GM12878 (cell line): Measurements from ENCODE around the gene ZNF407. TPM values are rescaled to one million over a fixed set of nuclear protein-coding genes. Genes with fewer than 3 reads are reported as not detected.

Experiments used
- ATAC-seq: fragments of 200-7000 bp; cut with Tn5 transposase; 3 replicates; pipeline ENCODE4 v1.9.1; 2020; ENCODE audit warnings: mild to moderate bottlenecking, moderate library complexity
- BruUV-seq: library from RNA; stranded (reverse); fragments of 400-500 nt; replicated peaks from 2 replicates; lab custom pipeline; 2021; lab: Mats Ljungman, UMichigan
- CTCF ChIA-PET: fragments of 300-600 bp; sonication (Branson Sonifier 250); formaldehyde crosslinking; extraction: SDS; loops from one replicate; lab custom pipeline; 2021; ENCODE audit warnings: inconsistent platforms; lab: Yijun Ruan, JAX
- POLR2A ChIA-PET: fragments of 350-600 bp; formaldehyde crosslinking; extraction: SDS; loops from one replicate; lab custom pipeline; 2021; ENCODE audit warnings: inconsistent platforms; lab: Charles Lee
- RAD21 ChIA-PET: fragments of 300-600 bp; sonication (Branson Sonifier 250); formaldehyde crosslinking; loops from one replicate; lab custom pipeline; 2023; ENCODE audit warnings: antibody characterized with exemption; ENCODE audit not compliant: unreplicated experiment; lab: Charles Lee
- SMC1A ChIA-PET: fragments of 300-600 bp; sonication (Branson Sonifier 250); formaldehyde crosslinking; loops from one replicate; lab custom pipeline; 2023; ENCODE audit not compliant: unreplicated experiment, uncharacterized antibody; lab: Charles Lee
- DNase-seq: peaks from one replicate; pipeline ENCODE4 v3.0.0-alpha.2; 2011; ENCODE audit warnings: low read depth, low spot score
- FAIRE-seq: peaks from 3 replicates; lab custom pipeline; 2011; peaks lifted over from hg19 to GRCh38; lab: Jason Lieb, UNC
- H2AFZ ChIP-seq: 2 replicates; pipeline ENCODE4 v1.6.0; 2011; ENCODE audit warnings: low read depth, low read length, control low read depth; ENCODE audit not compliant: control insufficient read depth
- H3K27ac ChIP-seq: 2 replicates; pipeline ENCODE4 v1.5.1; 2011; ENCODE audit warnings: control low read depth; ENCODE audit not compliant: control insufficient read depth, insufficient read depth
- H3K27me3 ChIP-seq, 2 experiments: replicated peaks in 1 of 2; 2 replicates each; pipeline versions ENCODE4 v1.6.0 to v1.6.1; 2011; ENCODE audit warnings: low read length in 1 of 2; ENCODE audit not compliant: control insufficient read depth in 2 of 2, insufficient read depth in 2 of 2
- H3K36me3 ChIP-seq, 2 experiments: 2 replicates each; pipeline ENCODE4 v1.5.1; 2011; ENCODE audit warnings: low read length in 1 of 2; ENCODE audit not compliant: control insufficient read depth in 2 of 2, insufficient read depth in 2 of 2
- H3K4me1 ChIP-seq: 2 replicates; pipeline ENCODE4 v1.6.1; 2011; ENCODE audit warnings: mild to moderate bottlenecking, low read length, moderate library complexity, mixed read lengths; ENCODE audit not compliant: control insufficient read depth, insufficient read depth
- H3K4me2 ChIP-seq: 2 replicates; pipeline ENCODE4 v1.6.0; 2011; ENCODE audit warnings: control low read depth; ENCODE audit not compliant: control insufficient read depth, insufficient read depth
- H3K4me3 ChIP-seq: fragments of 200-600 bp; sonication (generic); 2 replicates; pipeline ENCODE4 v1.5.1; 2016
- H3K79me2 ChIP-seq: 2 replicates; pipeline ENCODE4 v1.6.0; 2011; ENCODE audit warnings: low read length; ENCODE audit not compliant: control insufficient read depth, insufficient read depth
- H3K9ac ChIP-seq: 2 replicates; pipeline ENCODE4 v1.8.0; 2011; ENCODE audit warnings: low read length, control low read depth, mixed read lengths; ENCODE audit not compliant: control insufficient read depth, insufficient read depth
- H3K9me3 ChIP-seq: replicated peaks from 3 replicates; pipeline ENCODE4 v1.5.1; 2011; ENCODE audit warnings: mild to moderate bottlenecking, low read length; ENCODE audit not compliant: control insufficient read depth, insufficient read depth
- H4K20me1 ChIP-seq: 2 replicates; pipeline ENCODE4 v1.6.0; 2011; ENCODE audit not compliant: control insufficient read depth, insufficient read depth
- ATF7 ChIP-seq: fragments of 450-650 bp; IDR thresholded peaks from 2 replicates; pipeline ENCODE4 v1.6.1; 2016; ENCODE audit warnings: low read depth, mild to moderate bottlenecking
- CBFB ChIP-seq: IDR thresholded peaks from 2 replicates; pipeline ENCODE4 v1.6.1; 2016; ENCODE audit warnings: antibody characterized with exemption, low read depth
- CEBPB ChIP-seq, 2 experiments: fragments of 150-350 bp in 1 of 2; IDR thresholded peaks; 2 replicates each; pipeline ENCODE4 v1.6.1; 2012 to 2014; ENCODE audit warnings: low read depth in 2 of 2, low read length in 2 of 2, borderline replicate concordance in 1 of 2, inconsistent platforms in 1 of 2
- DPF2 ChIP-seq: fragments of 450-650 bp; IDR thresholded peaks from 2 replicates; pipeline ENCODE4 v1.6.1; 2017; ENCODE audit warnings: mild to moderate bottlenecking
- HDAC2 ChIP-seq: fragments of 200-600 bp; sonication (generic); IDR thresholded peaks from 2 replicates; pipeline ENCODE4 v1.6.1; 2017
- KLF5 ChIP-seq: fragments of 450-650 bp; IDR thresholded peaks from 2 replicates; pipeline ENCODE4 v1.6.1; 2014; ENCODE audit warnings: mild to moderate bottlenecking; ENCODE audit not compliant: partially characterized antibody
- MEF2B ChIP-seq: fragments of 450-650 bp; IDR thresholded peaks from 2 replicates; pipeline ENCODE4 v1.6.1; 2018; ENCODE audit warnings: mild to moderate bottlenecking, moderate library complexity; ENCODE audit not compliant: partially characterized antibody, poor library complexity, severe bottlenecking
- MTA2 ChIP-seq: fragments of 450-650 bp; IDR thresholded peaks from 2 replicates; pipeline ENCODE4 v1.6.1; 2016; ENCODE audit warnings: low read depth, mild to moderate bottlenecking, moderate library complexity
- SPI1 ChIP-seq: IDR thresholded peaks from 2 replicates; pipeline ENCODE4 v1.6.1; 2011; ENCODE audit warnings: low read depth, mild to moderate bottlenecking, low read length, moderate library complexity, borderline replicate concordance; ENCODE audit not compliant: insufficient read depth
- TCF7 ChIP-seq: IDR thresholded peaks from 2 replicates; pipeline ENCODE4 v1.6.1; 2014; ENCODE audit warnings: antibody characterized with exemption, borderline replicate concordance
- ZBED1 ChIP-seq: IDR thresholded peaks from 2 replicates; pipeline ENCODE4 v1.6.1; 2016; ENCODE audit warnings: borderline replicate concordance
- ZNF207 ChIP-seq: fragments of 450-650 bp; IDR thresholded peaks from 2 replicates; pipeline ENCODE4 v1.6.1; 2014; ENCODE audit warnings: antibody characterized with exemption, mild to moderate bottlenecking, borderline replicate concordance
- WGBS: methylation state at CpG from one replicate; pipeline ENCODE4 v1.1.6; 2016; ENCODE audit warnings: low lambda C conversion rate; ENCODE audit not compliant: insufficient replicate concordance, insufficient coverage; ENCODE audit errors: missing lambda C conversion rate; 5-methylcytosine and 5-hydroxymethylcytosine counted together
- in situ Hi-C: fragments of 300-500 bp; cut with MboI; formaldehyde crosslinking; loops from 9 replicates; pipeline ENCODE4 v1.14.3; 2018; ENCODE audit warnings: mixed read lengths
- intact Hi-C: fragments of 100-400 bp; cut with micrococcal nuclease; formaldehyde crosslinking; loops from one replicate; pipeline ENCODE4 v1.14.2; 2022; ENCODE audit not compliant: unreplicated experiment
- polyA plus RNA-seq, 11 experiments: library from polyadenylated mRNA; depleted of rRNA in 4 of 11; unstranded in 6 of 11; stranded (reverse) in 5 of 11; fragments of >200 nt; fragmentation: Nextera tagmentation in 4 of 11; fragmentation: Illumina TruSeq in 1 of 11; extraction: Ambion mirVana in 4 of 11; extraction: Trizol in 1 of 11; gene quantifications; 1 replicate in 1 of 11; 2 replicates in 10 of 11; pipeline versions ENCODE4 v1.2.1 to v1.2.3, GENCODE V29; 2011 to 2016; ENCODE audit warnings: inconsistent platforms in 2 of 11, missing spikeins in 2 of 11, low read depth in 1 of 11
- total RNA-seq, 4 experiments: library from RNA; depleted of rRNA in 3 of 4; stranded (reverse); fragments of >200 nt in 3 of 4; fragmentation: Illumina TruSeq in 1 of 4; extraction: Trizol in 1 of 4; gene quantifications; 2 replicates each; pipeline versions ENCODE4 v1.2.1 to v1.2.3, GENCODE V29; 2013 to 2021
- TF ChIP-seq, protein P1 (sequence below): IDR thresholded peaks from 2 replicates; pipeline ENCODE4 v1.6.1; 2012; ENCODE audit warnings: mild to moderate bottlenecking, low read depth, low read length

The ZNF407 gene
- total and polyA plus RNA-seq, 10 of the 15 experiments (the other 5 are each of a cell fraction or from before 2014, with no cell fraction given), result 0.69 to 11.6 (median 5.3) TPM

DNA sequence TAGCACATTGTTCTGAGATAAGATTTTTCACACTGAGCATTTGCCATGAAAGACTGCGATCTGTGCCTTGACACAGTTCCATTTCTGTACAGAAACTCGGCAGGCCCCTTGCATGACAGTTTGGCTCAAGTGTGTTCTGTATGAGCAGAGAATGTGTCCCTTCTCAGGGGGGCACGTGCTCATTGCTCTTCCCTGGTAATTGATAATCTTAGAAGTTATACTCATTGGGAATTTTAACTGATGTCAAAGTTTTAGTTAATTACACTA, 440.0 kb downstream of the ZNF407 start:
- FAIRE-seq, result no peak
- TF ChIP-seq DPF2 (no peak), ZBED1 (no peak)
- no peak overlapping the region for H2AFZ ChIP-seq
- no peaks in the 10 kb centered on the region for H3K27me3 ChIP-seq
- no peaks in the 10 kb centered on the region for H4K20me1 ChIP-seq
- no peak overlapping the region for H3K27ac ChIP-seq
- ChIA-PET POLR2A (no interaction called here), SMC1A (interaction anchor here (0.7 to 2.4 kb wide), 6 partner anchors 13 to 82 kb away, joined by 3 to 5 read pairs (median 4); no protein-coding TSS in a partner anchor), RAD21 (interaction anchor here (1.1 kb wide), 1 partner anchor 14 kb away, joined by 3 read pairs; no protein-coding TSS in a partner anchor), CTCF (no interaction called here)
- in situ Hi-C loops, result no loop called here
- BruUV-seq, result no TSS peak
- H3K4me2 ChIP-seq, result no peak overlapping the region
- H3K4me3 ChIP-seq, result no peak overlapping the region
- no peak for ATAC-seq
- H3K9ac ChIP-seq, result no peak overlapping the region
- no peaks in the 10 kb centered on the region for H3K36me3 ChIP-seq
- intact Hi-C loops, result no loop called here
- H3K79me2 ChIP-seq, result no peaks in the 10 kb centered on the region
- no peaks in the 10 kb centered on the region for H3K4me1 ChIP-seq
- WGBS, result 98% methylated on average over 3 of the region's 3 CpGs
- H3K9me3 ChIP-seq, result no peaks in the 10 kb centered on the region
- no peak for DNase-seq

DNA sequence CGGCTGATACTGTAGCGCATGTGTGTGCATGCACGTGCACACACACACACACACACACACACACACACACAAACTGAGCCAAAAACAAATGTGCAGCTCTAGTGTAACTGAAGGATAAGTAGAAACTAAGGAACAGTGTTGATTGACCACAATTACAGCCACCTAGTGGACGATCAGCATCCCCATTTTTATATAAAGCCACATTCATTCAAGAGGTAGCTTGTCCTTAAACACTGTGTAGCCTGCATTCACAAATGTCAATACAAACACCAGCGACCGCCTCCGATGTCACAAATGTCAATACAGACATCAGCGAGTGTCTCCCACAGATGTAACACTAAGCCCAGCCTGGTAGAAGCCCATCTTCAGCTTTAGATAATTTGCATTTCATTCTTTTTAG, 443.9 kb downstream of the ZNF407 start:
- Histone ChIP-seq H2AFZ (no peak overlapping the region), H3K36me3 (no peaks in the 10 kb centered on the region), H3K4me2 (no peak overlapping the region), H3K27me3 (no peaks in the 10 kb centered on the region), H3K9me3 (no peaks in the 10 kb centered on the region), H4K20me1 (no peaks in the 10 kb centered on the region), H3K9ac (no peak overlapping the region), H3K79me2 (no peaks in the 10 kb centered on the region), H3K4me1 (no peaks in the 10 kb centered on the region), H3K27ac (no peak overlapping the region), H3K4me3 (no peak overlapping the region)
- no TSS peak for BruUV-seq
- intact Hi-C loops (no loop called here), in situ Hi-C loops (no loop called here)
- ChIA-PET CTCF (interaction anchor here (0.5 to 1.9 kb wide), 10 partner anchors 8 to 389 kb away, joined by 3 to 8 read pairs (median 4); no protein-coding TSS in a partner anchor), SMC1A (interaction anchor here (0.7 to 2.2 kb wide), 12 partner anchors 11 to 388 kb away, joined by 3 to 8 read pairs (median 3); no protein-coding TSS in a partner anchor), RAD21 (interaction anchor here (1.9 kb wide), 1 partner anchor 389 kb away, joined by 4 read pairs; no protein-coding TSS in a partner anchor), POLR2A (interaction anchor here (0.6 to 1.1 kb wide), 3 partner anchors 49 to 382 kb away, joined by 3 to 4 read pairs (median 3); no protein-coding TSS in a partner anchor)
- no peak for DNase-seq
- WGBS, result 86% methylated on average over 8 of the region's 8 CpGs
- FAIRE-seq, result no peak
- peak; percentile 32; the same call in 2 of the 3 replicates for ATAC-seq
- TF ChIP-seq CEBPB (IDR thresholded peaks at IDR 0.05; ENCODE audit: borderline replicate concordance in 1 of 2, low read depth in 2 of 2, low read length in 2 of 2), result no peak
- no peak for TF ChIP-seq CBFB
- TF ChIP-seq MTA2, result no peak
- no peak for TF ChIP-seq TCF7
- no peak for TF ChIP-seq ZNF207
- no peak for TF ChIP-seq KLF5
- no peak for TF ChIP-seq SPI1
- TF ChIP-seq, protein P1, sequence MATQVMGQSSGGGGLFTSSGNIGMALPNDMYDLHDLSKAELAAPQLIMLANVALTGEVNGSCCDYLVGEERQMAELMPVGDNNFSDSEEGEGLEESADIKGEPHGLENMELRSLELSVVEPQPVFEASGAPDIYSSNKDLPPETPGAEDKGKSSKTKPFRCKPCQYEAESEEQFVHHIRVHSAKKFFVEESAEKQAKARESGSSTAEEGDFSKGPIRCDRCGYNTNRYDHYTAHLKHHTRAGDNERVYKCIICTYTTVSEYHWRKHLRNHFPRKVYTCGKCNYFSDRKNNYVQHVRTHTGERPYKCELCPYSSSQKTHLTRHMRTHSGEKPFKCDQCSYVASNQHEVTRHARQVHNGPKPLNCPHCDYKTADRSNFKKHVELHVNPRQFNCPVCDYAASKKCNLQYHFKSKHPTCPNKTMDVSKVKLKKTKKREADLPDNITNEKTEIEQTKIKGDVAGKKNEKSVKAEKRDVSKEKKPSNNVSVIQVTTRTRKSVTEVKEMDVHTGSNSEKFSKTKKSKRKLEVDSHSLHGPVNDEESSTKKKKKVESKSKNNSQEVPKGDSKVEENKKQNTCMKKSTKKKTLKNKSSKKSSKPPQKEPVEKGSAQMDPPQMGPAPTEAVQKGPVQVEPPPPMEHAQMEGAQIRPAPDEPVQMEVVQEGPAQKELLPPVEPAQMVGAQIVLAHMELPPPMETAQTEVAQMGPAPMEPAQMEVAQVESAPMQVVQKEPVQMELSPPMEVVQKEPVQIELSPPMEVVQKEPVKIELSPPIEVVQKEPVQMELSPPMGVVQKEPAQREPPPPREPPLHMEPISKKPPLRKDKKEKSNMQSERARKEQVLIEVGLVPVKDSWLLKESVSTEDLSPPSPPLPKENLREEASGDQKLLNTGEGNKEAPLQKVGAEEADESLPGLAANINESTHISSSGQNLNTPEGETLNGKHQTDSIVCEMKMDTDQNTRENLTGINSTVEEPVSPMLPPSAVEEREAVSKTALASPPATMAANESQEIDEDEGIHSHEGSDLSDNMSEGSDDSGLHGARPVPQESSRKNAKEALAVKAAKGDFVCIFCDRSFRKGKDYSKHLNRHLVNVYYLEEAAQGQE, result no peak
- TF ChIP-seq ATF7, result no peak
- no peak for TF ChIP-seq HDAC2
- no peak for TF ChIP-seq DPF2
- no peak for TF ChIP-seq MEF2B
